Uterus (tissue), 2 donors: ENCODE results near the gene SYPL1.

Experiments used
- CTCF ChIP-seq, 4 experiments: fragments of 200-600 bp in 2 of 4; fragments of 450-650 bp in 2 of 4; sonication (generic) in 2 of 4; IDR thresholded peaks; one replicate each; pipeline ENCODE4 v1.5.1; 2016 to 2019; ENCODE audit warnings: antibody characterized with exemption in 4 of 4, mild to moderate bottlenecking in 2 of 4, moderate library complexity in 1 of 4
- POLR2A ChIP-seq, 2 donors: fragments of 450-650 bp; IDR thresholded peaks; one replicate each; pipeline ENCODE4 v1.6.1; 2016; ENCODE audit warnings: antibody characterized with exemption in 2 of 2, mild to moderate bottlenecking in 1 of 2, moderate library complexity in 1 of 2

- TF ChIP-seq POLR2A (IDR thresholded peaks at IDR 0.05) (no peak), CTCF (IDR thresholded peaks at IDR 0.05) (no peak)
These were observed 40.6 kb downstream of the SYPL1 start for GRCh38 chr7:106071356-106071998.
